Hepatocyte (in vitro differentiated cells): Measurements from ENCODE around the gene IRF8. TPM values are rescaled to one million over a fixed set of nuclear protein-coding genes. Genes with fewer than 3 reads are reported as not detected.

Experiments
- DNase-seq: peaks from one replicate; pipeline ENCODE4 v3.0.0-alpha.2; 2016; ENCODE audit warnings: low spot score
- H2AFZ ChIP-seq: fragments of 200-600 bp; sonication (generic); 2 replicates; pipeline ENCODE4 v1.6.0; 2016; ENCODE audit warnings: antibody characterized with exemption, mild to moderate bottlenecking
- H3K27ac ChIP-seq: fragments of 200-600 bp; sonication (generic); 2 replicates; pipeline ENCODE4 v1.5.1; 2016; ENCODE audit warnings: mild to moderate bottlenecking
- H3K27me3 ChIP-seq: fragments of 200-600 bp; sonication (generic); 2 replicates; pipeline ENCODE4 v1.6.1; 2016
- H3K36me3 ChIP-seq: fragments of 200-600 bp; sonication (generic); replicated peaks from 2 replicates; pipeline ENCODE4 v1.5.1; 2016; ENCODE audit warnings: low read depth; ENCODE audit not compliant: insufficient read depth
- H3K4me1 ChIP-seq: fragments of 200-600 bp; sonication (generic); 2 replicates; pipeline ENCODE4 v1.5.1; 2016; ENCODE audit warnings: mild to moderate bottlenecking, moderate library complexity; ENCODE audit not compliant: insufficient read depth
- H3K4me2 ChIP-seq: fragments of 200-600 bp; sonication (generic); 2 replicates; pipeline ENCODE4 v1.6.0; 2016
- H3K4me3 ChIP-seq: fragments of 200-600 bp; sonication (generic); 2 replicates; pipeline ENCODE4 v1.5.1; 2016; ENCODE audit warnings: mild to moderate bottlenecking
- H3K79me2 ChIP-seq: fragments of 200-600 bp; sonication (generic); 2 replicates; pipeline ENCODE4 v1.6.0; 2017; ENCODE audit warnings: mild to moderate bottlenecking
- H3K9me2 ChIP-seq: fragments of 200-600 bp; sonication (generic); replicated peaks from 2 replicates; pipeline ENCODE4 v1.6.0; 2017; ENCODE audit warnings: mild to moderate bottlenecking; ENCODE audit not compliant: insufficient read depth
- H3K9me3 ChIP-seq: fragments of 200-600 bp; sonication (generic); 2 replicates; pipeline ENCODE4 v1.5.1; 2016; ENCODE audit warnings: low read depth, mild to moderate bottlenecking
- H4K20me1 ChIP-seq: fragments of 200-600 bp; sonication (generic); 2 replicates; pipeline ENCODE4 v1.6.0; 2016; ENCODE audit warnings: mild to moderate bottlenecking; ENCODE audit not compliant: insufficient read depth, poor library complexity, severe bottlenecking
- EZH2 ChIP-seq: fragments of 200-600 bp; sonication (generic); IDR thresholded peaks from 2 replicates; pipeline ENCODE4 v1.6.1; 2016; ENCODE audit warnings: antibody characterized with exemption, mild to moderate bottlenecking, borderline replicate concordance
- EZH2phosphoT487 ChIP-seq: fragments of 200-600 bp; sonication (generic); IDR thresholded peaks from one replicate; pipeline ENCODE4 v1.6.1; 2018; ENCODE audit warnings: antibody characterized with exemption, mild to moderate bottlenecking, low read depth, moderate library complexity; ENCODE audit not compliant: unreplicated experiment, severe bottlenecking
- WGBS: methylation state at CpG from one replicate; pipeline ENCODE4 v1.1.6; 2016; ENCODE audit warnings: low lambda C conversion rate; ENCODE audit errors: missing lambda C conversion rate; 5-methylcytosine and 5-hydroxymethylcytosine counted together
- polyA plus RNA-seq: library from polyadenylated mRNA; unstranded; fragments of >200 nt; fragmentation: Nextera tagmentation; extraction: Ambion mirVana; gene quantifications from 2 replicates; pipeline ENCODE4 v1.2.1, GENCODE V29; 2016
- total RNA-seq: library from RNA; depleted of rRNA; stranded (reverse); fragments of >200 nt; gene quantifications from 2 replicates; pipeline ENCODE4 v1.2.3, GENCODE V29; 2014
- TF ChIP-seq, protein P1 (sequence below): fragments of 200-600 bp; sonication (generic); IDR thresholded peaks from 2 replicates; pipeline ENCODE4 v1.5.1; 2016; ENCODE audit warnings: antibody characterized with exemption, mild to moderate bottlenecking; ENCODE audit not compliant: poor library complexity

The IRF8 gene
- total and polyA plus RNA-seq, 2 experiments from 2014 or later: 6.9 to 8.4 TPM

DNA sequence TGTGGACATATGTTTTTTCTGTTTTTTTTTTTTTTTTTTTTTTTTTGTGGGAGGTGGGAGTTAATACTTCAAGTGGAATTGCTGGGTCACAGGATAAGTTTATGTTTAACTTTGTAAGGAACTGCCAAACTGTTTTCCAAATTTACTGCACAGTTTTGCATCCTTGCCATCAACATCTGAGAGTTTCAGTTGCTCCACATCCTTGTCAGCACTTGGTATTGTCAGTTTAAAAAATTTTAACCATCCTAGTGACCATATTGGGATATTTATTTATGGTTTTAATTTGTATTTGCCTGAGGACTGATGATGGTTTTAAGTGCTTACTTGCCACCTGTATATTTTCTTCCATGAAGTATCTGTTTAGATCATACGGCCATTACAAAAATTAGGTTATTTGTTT, 34.0 kb upstream of the IRF8 start:
- Histone ChIP-seq H3K4me1 (no peaks in the 10 kb centered on the region), H3K36me3 (no peaks in the 10 kb centered on the region), H3K9me3 (no peaks in the 10 kb centered on the region), H3K9me2 (no peaks in the 10 kb centered on the region), H3K27ac (no peak overlapping the region), H3K4me2 (no peak overlapping the region), H4K20me1 (no peaks in the 10 kb centered on the region), H3K4me3 (no peak overlapping the region), H3K27me3 (no peaks in the 10 kb centered on the region), H3K79me2 (no peaks in the 10 kb centered on the region), H2AFZ (no peak overlapping the region)
- TF ChIP-seq, protein P1, sequence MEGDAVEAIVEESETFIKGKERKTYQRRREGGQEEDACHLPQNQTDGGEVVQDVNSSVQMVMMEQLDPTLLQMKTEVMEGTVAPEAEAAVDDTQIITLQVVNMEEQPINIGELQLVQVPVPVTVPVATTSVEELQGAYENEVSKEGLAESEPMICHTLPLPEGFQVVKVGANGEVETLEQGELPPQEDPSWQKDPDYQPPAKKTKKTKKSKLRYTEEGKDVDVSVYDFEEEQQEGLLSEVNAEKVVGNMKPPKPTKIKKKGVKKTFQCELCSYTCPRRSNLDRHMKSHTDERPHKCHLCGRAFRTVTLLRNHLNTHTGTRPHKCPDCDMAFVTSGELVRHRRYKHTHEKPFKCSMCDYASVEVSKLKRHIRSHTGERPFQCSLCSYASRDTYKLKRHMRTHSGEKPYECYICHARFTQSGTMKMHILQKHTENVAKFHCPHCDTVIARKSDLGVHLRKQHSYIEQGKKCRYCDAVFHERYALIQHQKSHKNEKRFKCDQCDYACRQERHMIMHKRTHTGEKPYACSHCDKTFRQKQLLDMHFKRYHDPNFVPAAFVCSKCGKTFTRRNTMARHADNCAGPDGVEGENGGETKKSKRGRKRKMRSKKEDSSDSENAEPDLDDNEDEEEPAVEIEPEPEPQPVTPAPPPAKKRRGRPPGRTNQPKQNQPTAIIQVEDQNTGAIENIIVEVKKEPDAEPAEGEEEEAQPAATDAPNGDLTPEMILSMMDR: no peak
- TF ChIP-seq EZH2 (no peak), EZH2phosphoT487 (no peak)
- 97% methylated on average over 1 of the region's 1 CpG for WGBS
- no peak for DNase-seq

DNA sequence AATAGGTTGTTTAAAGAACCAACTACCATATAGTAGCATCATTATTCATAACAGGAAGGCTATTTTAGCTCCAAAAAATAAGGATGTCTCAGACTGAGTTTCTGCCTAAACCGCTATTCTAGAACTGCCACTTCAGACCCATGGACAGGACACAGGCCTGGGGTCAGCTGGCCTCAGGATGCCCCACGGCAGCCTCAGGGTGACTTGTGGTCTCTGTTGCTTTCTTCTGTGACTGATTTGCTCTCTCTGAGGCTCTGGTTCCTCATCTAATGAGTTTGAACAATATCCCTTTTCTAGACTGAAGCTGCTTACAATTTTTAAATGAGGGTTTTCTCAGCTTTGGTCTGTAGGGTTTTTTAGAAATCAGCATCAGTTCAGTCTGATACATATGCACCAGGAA, 31.8 kb upstream of the IRF8 start:
- no peaks in the 10 kb centered on the region for H3K27me3 ChIP-seq
- H3K9me2 ChIP-seq: no peaks in the 10 kb centered on the region
- no peak for DNase-seq
- no peak overlapping the region for H3K4me3 ChIP-seq
- H3K79me2 ChIP-seq: no peaks in the 10 kb centered on the region
- TF ChIP-seq EZH2: no peak
- no peak for TF ChIP-seq EZH2phosphoT487
- TF ChIP-seq, protein P1: no peak
- no peaks in the 10 kb centered on the region for H3K4me1 ChIP-seq
- H3K36me3 ChIP-seq: no peaks in the 10 kb centered on the region
- H3K4me2 ChIP-seq: no peak overlapping the region
- 88% methylated on average over 2 of the region's 2 CpGs for WGBS
- H3K9me3 ChIP-seq: no peaks in the 10 kb centered on the region
- H2AFZ ChIP-seq: no peak overlapping the region
- no peak overlapping the region for H3K27ac ChIP-seq
- H4K20me1 ChIP-seq: no peaks in the 10 kb centered on the region

DNA sequence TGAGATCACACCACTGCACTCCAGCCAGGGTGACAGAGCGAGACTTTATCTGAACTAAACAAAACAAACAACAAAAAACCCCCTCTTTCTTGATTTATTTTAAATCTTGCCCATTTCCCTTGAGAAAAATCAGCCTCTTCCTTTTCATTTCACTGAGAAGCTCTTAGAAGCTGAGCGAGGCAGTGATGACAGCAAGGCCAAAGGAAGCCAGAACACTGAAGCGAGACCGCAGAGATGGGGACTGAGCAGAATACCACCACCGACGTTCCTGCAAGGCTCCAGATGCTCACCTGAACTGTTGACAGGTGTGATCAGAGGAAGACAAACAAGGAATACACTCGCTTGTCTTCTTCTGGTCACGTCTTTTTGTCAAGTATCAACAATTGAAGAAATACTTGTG, 30.5 kb upstream of the IRF8 start:
- Histone ChIP-seq H3K79me2 (no peaks in the 10 kb centered on the region), H3K9me2 (no peaks in the 10 kb centered on the region), H3K4me3 (no peak overlapping the region), H3K27ac (no peak overlapping the region), H3K27me3 (no peaks in the 10 kb centered on the region), H3K4me1 (no peaks in the 10 kb centered on the region), H2AFZ (no peak overlapping the region), H3K36me3 (no peaks in the 10 kb centered on the region), H3K9me3 (no peaks in the 10 kb centered on the region), H3K4me2 (no peak overlapping the region), H4K20me1 (no peaks in the 10 kb centered on the region)
- 90% methylated on average over 8 of the region's 8 CpGs for WGBS
- TF ChIP-seq EZH2 (no peak), EZH2phosphoT487 (no peak)
- TF ChIP-seq, protein P1: no peak
- DNase-seq: no peak

DNA sequence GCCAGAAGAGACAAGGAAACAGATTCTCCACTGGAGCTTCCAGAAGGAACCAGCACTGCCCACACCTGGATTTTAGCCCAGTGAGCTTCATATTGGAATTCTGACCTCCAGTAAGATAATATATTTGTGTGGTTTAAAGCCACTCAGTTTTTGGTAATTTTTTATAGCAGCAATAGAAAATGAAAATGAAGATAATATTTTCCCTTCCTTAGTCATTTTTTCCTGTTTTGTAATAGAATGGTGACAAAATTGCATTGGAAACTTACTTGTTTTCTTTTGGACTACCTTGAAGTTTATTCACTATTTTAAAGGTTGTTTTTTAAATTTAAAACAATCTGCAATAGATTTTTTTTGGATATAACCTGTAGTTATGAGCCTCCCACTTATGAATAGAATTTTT, 29.8 kb upstream of the IRF8 start:
- TF ChIP-seq EZH2phosphoT487: no peak
- no peak for TF ChIP-seq EZH2
- TF ChIP-seq, protein P1: no peak
- no peak overlapping the region for H3K4me3 ChIP-seq
- H4K20me1 ChIP-seq: no peaks in the 10 kb centered on the region
- no peaks in the 10 kb centered on the region for H3K79me2 ChIP-seq
- H3K4me2 ChIP-seq: no peak overlapping the region
- no peak overlapping the region for H2AFZ ChIP-seq
- no peaks in the 10 kb centered on the region for H3K9me2 ChIP-seq
- H3K27me3 ChIP-seq: no peaks in the 10 kb centered on the region
- no peaks in the 10 kb centered on the region for H3K4me1 ChIP-seq
- H3K9me3 ChIP-seq: no peaks in the 10 kb centered on the region
- no peak overlapping the region for H3K27ac ChIP-seq
- H3K36me3 ChIP-seq: no peaks in the 10 kb centered on the region
- no peak for DNase-seq
